Measurements from ENCODE around the gene CA5A.
"Not testable (repeated sequence)": the region's sequence is repeated elsewhere in the genome, so short reads cannot be mapped to it uniquely, and the experiment has no call there.

Gene CA5A

DNA sequence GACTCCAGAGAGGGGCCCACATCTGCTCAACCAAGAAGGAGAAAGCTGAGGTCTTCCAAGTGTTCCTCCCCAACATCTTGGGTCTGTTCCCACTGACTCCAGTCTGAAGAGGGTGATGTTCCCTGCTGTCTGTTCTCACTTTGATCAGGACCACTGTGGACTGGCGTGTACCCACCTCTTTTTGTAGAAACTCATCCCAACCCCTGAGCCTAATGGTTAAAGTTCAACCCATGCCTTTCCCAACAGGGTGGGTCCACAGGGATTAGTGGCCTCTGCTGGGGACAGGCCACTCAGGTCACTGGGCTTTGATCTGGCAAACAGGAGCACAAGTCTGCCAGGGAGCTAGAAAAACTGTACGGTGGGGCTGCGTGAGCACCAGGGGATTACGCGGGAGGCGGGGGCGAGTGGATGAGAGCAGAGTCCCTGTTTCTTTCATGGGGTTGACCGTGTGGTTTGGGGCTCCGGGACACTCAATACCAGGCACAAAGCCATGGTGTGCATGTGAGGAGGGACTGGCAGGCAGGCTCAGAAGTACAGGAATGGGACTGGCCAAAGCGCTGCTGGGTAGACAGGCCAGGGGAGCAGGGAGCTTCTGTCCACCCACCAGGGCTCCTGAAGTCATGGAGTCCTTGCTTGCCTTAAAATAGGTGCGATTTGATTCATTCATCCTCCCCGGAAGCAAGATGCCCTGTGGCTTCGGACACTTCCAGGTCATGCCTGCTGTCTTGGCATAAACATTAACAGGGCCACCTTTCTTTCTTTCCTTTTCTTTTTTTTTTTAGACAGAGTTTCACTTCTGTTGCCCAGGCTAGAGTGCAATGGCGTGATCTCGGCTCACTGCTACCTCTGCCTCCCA, at the start of gene CA5A:
TSS of gene CA5A (minus strand) at position 155 of the 856 bp plus-strand sequence. CDS start at position 76, 79 bp downstream.
- no peak within 1 kb of the TSS for H3K9ac ChIP-seq
- peaks cover 0 to 9% (median 6%) of the 10 kb centered on the region in 10 experiments; a peak in 13 of 20 replicates for H3K4me1 ChIP-seq

GRCh38 chr16:87985493-87985892, 49.2 kb upstream of the CA5A start:
- 0 out of 22 replicates have a peak overlapping the region, but pooled peaks of 1 of the 11 experiments have one; percentile 27 for H3K4me2 ChIP-seq
- H4K20me1 ChIP-seq; H3K9me3 ChIP-seq (replicated peaks in 1 of 11); H3K4me3 ChIP-seq; H3K27me3 ChIP-seq: not testable (repeated sequence)
- peaks cover 50 to 82% (median 57%) of the 10 kb centered on the region in 11 experiments for H3K36me3 ChIP-seq
- TF ChIP-seq Cebpa-rat (IDR thresholded peaks at IDR 0.05) = peak in 2 of 11 experiments; percentile 13 to 50; a peak in 1 of 22 replicates
- peak overlapping the region in 4 of 11 experiments; percentile 34 to 66 (median 55); a peak in 4 of 22 replicates for H3K27ac ChIP-seq
- H3K4me1 ChIP-seq = peaks cover 0 to 43% (median 31%) of the 10 kb centered on the region in 10 experiments; a peak in 16 of 20 replicates
- 0 out of 22 replicates have a peak overlapping the region, but pooled peaks of 1 of the 11 experiments have one; percentile 38 for H3K9ac ChIP-seq

More for the DNA sequence above, at the start of gene CA5A:
- no peaks in the 10 kb centered on the region for H3K36me3 ChIP-seq
- no peaks in the 10 kb centered on the region; a peak in 1 of 22 replicates for H4K20me1 ChIP-seq
- H3K4me3 ChIP-seq = no peak within 1 kb of the TSS
- TF ChIP-seq Cebpa-rat (IDR thresholded peaks at IDR 0.05) = no peak
- peak within 1 kb of the TSS in 7 of 11 experiments; percentile 14 to 60 (median 53); a peak in 8 of 22 replicates for H3K4me2 ChIP-seq
- H3K27ac ChIP-seq = no peak within 1 kb of the TSS
- no peaks in the 10 kb centered on the region for H3K9me3 ChIP-seq (replicated peaks in 1 of 11)
- H3K27me3 ChIP-seq = no peaks in the 10 kb centered on the region

DNA sequence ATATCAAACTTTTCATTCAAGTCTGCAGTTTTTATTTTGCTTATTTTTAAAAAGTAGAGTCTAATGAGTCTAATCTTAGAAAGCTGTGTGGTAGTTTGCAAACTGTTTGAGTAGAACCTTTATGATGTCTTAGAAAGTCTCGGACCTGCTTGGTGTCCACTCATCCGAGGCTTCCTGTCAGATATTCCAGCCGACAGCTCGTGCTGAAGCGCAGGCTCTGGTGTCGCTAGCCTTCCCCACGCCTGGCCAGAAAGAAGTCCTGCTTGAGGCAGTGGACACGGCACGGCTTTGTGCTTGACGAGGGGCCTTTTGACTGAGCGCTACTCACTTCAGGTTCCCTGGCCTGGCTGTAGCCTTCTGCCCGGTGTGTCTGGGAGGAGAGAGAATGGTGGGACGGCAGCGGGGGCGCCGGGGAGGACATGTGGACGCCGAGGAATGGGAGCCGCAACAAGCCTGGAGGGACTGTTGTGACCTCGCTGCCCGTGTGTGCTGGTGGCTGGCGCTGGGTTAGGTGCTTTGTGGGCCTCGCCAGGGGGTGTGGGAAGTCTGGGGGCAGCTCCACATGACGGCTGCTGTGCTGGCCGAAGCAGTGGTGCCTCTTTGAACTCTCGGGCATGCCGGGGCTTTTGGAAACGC, 48.4 kb upstream of the CA5A start:
- Histone ChIP-seq H4K20me1 (peaks cover 0 to 5% (median 0%) of the 10 kb centered on the region in 11 experiments; a peak in 2 of 22 replicates), H3K4me3 (no peak overlapping the region), H3K36me3 (peaks cover 48 to 80% (median 56%) of the 10 kb centered on the region in 11 experiments), H3K27ac (peak overlapping the region in 10 of 11 experiments; percentile 47 to 66 (median 58); a peak in 17 of 22 replicates), H3K4me2 (peak overlapping the region in 4 of 11 experiments; percentile 38 to 56 (median 45); a peak in 3 of 22 replicates), H3K9ac (peak overlapping the region in 7 of 11 experiments; percentile 13 to 46 (median 29); a peak in 5 of 22 replicates), H3K4me1 (peaks cover 0 to 47% (median 31%) of the 10 kb centered on the region in 10 experiments; a peak in 16 of 20 replicates), H3K9me3 (replicated peaks in 1 of 11) (no peaks in the 10 kb centered on the region), H3K27me3 (no peaks in the 10 kb centered on the region)
- no peak for TF ChIP-seq Cebpa-rat (IDR thresholded peaks at IDR 0.05)

DNA sequence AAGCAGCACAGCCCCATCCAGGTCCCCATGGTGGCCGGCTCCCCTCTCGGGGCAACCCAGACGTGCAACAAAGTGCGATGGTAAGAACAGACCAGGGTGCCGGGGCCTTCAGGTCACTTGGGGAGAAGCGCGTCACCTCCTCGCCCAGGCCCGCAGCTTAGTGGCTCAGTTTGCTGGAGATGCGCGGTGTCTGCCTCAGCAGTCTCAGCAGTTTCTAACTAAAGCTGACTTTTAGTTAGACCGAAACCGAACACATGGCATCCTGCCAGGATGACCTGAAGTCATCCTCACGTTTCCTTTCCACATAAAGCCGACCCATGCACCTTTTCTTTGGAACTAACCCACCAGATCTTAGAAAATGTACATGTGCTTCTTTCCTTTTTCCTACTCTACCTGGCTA, 47.9 kb upstream of the CA5A start:
- H3K27me3 ChIP-seq; H3K4me3 ChIP-seq; H3K9me3 ChIP-seq (replicated peaks in 1 of 11): not testable (repeated sequence)
- Histone ChIP-seq H3K9ac (peak overlapping the region in 7 of 11 experiments; percentile 26 to 46 (median 38); a peak in 7 of 22 replicates), H3K36me3 (peaks cover 50 to 80% (median 58%) of the 10 kb centered on the region in 11 experiments), H3K4me1 (peaks cover 0 to 50% (median 31%) of the 10 kb centered on the region in 10 experiments; a peak in 16 of 20 replicates), H3K4me2 (peak overlapping the region in 9 of 11 experiments; percentile 12 to 56 (median 41); a peak in 10 of 22 replicates), H4K20me1 (peaks cover 0 to 11% (median 0%) of the 10 kb centered on the region in 11 experiments; a peak in 2 of 22 replicates), H3K27ac (peak overlapping the region in 10 of 11 experiments; percentile 47 to 66 (median 58); a peak in 19 of 22 replicates)

GRCh38 chr16:87983737-87984097, 47.4 kb upstream of the CA5A start:
- not testable (repeated sequence) for H3K9me3 ChIP-seq (replicated peaks in 1 of 11); H3K4me3 ChIP-seq; H3K27me3 ChIP-seq
- Histone ChIP-seq H4K20me1 (peaks cover 0 to 13% (median 0%) of the 10 kb centered on the region in 11 experiments; a peak in 2 of 22 replicates), H3K27ac (peak overlapping the region in 10 of 11 experiments; percentile 42 to 66 (median 58); a peak in 16 of 22 replicates), H3K4me1 (peaks cover 0 to 50% (median 31%) of the 10 kb centered on the region in 10 experiments; a peak in 16 of 20 replicates), H3K9ac (peak overlapping the region in 5 of 11 experiments; percentile 26 to 53 (median 46); a peak in 8 of 22 replicates), H3K36me3 (peaks cover 50 to 80% (median 58%) of the 10 kb centered on the region in 11 experiments), H3K4me2 (peak overlapping the region in 9 of 11 experiments; percentile 12 to 56 (median 41); a peak in 10 of 22 replicates)

DNA sequence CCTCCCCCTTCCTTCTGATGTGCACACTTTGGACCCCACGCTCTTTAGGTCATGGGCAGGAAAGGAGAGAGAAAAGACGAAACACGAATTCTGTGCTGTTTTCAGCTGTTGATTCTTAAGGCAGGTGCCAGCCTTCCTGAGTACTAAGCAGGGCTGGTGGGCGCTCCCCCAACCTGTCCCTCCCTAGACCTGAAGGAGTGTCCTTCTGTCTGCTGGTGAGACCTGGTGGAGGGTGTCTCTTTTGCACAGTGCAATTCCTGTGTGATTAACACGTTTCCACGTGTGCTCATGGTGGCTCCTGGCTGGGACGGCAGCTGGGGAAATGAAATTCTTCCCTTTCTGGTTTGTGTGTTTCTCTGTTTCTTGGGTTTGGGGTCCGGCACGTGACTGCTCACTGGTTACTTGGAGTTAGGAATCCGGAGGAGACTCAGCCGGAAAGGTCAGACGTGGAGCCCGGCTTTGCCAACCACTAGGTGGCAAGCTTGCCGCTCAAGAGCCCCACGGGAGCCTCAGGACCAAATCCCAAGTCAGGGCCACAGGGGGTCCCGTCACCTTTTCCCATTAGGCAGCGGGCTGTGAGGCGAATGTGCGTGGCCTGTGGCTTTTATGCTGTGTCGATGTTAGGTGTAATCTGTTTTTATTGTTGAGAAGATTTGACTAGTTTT, 46.9 kb upstream of the CA5A start:
- Histone ChIP-seq H3K9ac (peak overlapping the region in 4 of 11 experiments; percentile 29 to 53 (median 48); a peak in 6 of 22 replicates), H3K4me2 (peak overlapping the region in 8 of 11 experiments; percentile 8 to 56 (median 44); a peak in 10 of 22 replicates), H3K27ac (peak overlapping the region in 10 of 11 experiments; percentile 42 to 66 (median 58); a peak in 17 of 22 replicates), H3K4me1 (peaks cover 0 to 50% (median 31%) of the 10 kb centered on the region in 10 experiments; a peak in 16 of 20 replicates), H3K36me3 (peaks cover 45 to 80% (median 59%) of the 10 kb centered on the region in 11 experiments), H4K20me1 (peaks cover 0 to 13% (median 0%) of the 10 kb centered on the region in 11 experiments; a peak in 2 of 22 replicates)
- H3K9me3 ChIP-seq (replicated peaks in 1 of 11); H3K27me3 ChIP-seq; H3K4me3 ChIP-seq: not testable (repeated sequence)

- Histone ChIP-seq H3K36me3 (peaks cover 45 to 81% (median 60%) of the 10 kb centered on the region in 11 experiments), H3K4me1 (peaks cover 0 to 50% (median 31%) of the 10 kb centered on the region in 10 experiments; a peak in 16 of 20 replicates), H3K9ac (peak overlapping the region in 2 of 11 experiments; percentile 29 to 50; a peak in 2 of 22 replicates), H3K9me3 (replicated peaks in 1 of 11) (no peaks in the 10 kb centered on the region), H3K27me3 (no peaks in the 10 kb centered on the region), H3K4me3 (no peak overlapping the region), H4K20me1 (peaks cover 0 to 13% (median 0%) of the 10 kb centered on the region in 11 experiments; a peak in 2 of 22 replicates), H3K27ac (peak overlapping the region in 10 of 11 experiments; percentile 42 to 66 (median 58); a peak in 14 of 22 replicates), H3K4me2 (peak overlapping the region in 3 of 11 experiments; percentile 41 to 49 (median 46); a peak in 3 of 22 replicates)
- TF ChIP-seq Cebpa-rat (IDR thresholded peaks at IDR 0.05) = no peak
Measured at GRCh38 chr16:87982581-87983041, 46.3 kb upstream of the CA5A start.

- H3K36me3 ChIP-seq = peaks cover 48 to 84% (median 62%) of the 10 kb centered on the region in 11 experiments
- H3K9me3 ChIP-seq (replicated peaks in 1 of 11) = not testable (repeated sequence)
Measured at GRCh38 chr16:87981376-87981775, 45.0 kb upstream of the CA5A start.

DNA sequence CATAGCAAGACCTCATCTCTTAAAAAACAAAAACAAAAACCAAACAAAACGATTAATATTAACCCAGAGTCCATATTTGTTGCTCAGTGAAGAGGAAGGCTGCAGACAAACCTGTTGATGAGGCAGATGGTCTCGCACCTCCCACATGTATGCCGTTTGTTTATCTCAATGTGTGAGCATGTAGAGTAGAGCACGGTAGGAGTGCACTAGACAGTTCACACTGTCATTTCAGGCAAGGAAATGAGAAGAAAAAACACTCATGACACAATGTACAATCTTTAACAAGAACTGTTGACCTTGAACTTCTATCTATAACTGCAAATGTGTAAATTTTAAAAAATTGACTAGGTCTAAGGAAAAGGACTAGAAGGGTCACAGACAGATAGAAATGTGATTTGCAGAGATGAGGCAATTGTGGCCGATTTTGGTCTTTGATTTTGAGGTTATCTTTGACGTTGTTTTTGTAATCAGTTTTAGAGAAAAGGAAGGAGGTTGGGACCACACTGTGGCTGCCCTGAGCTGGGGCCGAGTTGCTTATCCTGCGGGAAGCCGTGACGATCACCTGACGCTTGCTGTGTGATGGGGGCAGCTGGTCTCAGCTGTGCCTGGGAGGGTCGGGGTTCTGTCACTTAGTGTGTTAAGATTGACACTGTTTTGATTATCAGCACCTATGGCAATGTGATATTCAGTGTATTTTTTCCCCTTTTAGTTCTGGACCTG, 43.7 kb upstream of the CA5A start:
- Histone ChIP-seq H3K36me3 (peaks cover 42 to 78% (median 55%) of the 10 kb centered on the region in 11 experiments), H4K20me1 (peaks cover 0 to 17% (median 2%) of the 10 kb centered on the region in 11 experiments; a peak in 11 of 22 replicates), H3K4me1 (peaks cover 0 to 41% (median 24%) of the 10 kb centered on the region in 10 experiments; a peak in 15 of 20 replicates), H3K9ac (peak overlapping the region in 3 of 11 experiments; percentile 12 to 40 (median 17); a peak in 1 of 22 replicates), H3K27ac (0 out of 22 replicates have a peak overlapping the region, but pooled peaks of 1 of the 11 experiments have one; percentile 27)
- H3K4me2 ChIP-seq; H3K4me3 ChIP-seq; H3K9me3 ChIP-seq (replicated peaks in 1 of 11); H3K27me3 ChIP-seq: not testable (repeated sequence)

More at GRCh38 chr16:87981376-87981775, 45.0 kb upstream of the CA5A start:
- 0 out of 22 replicates have a peak overlapping the region, but pooled peaks of 1 of the 11 experiments have one; percentile 19 for H3K9ac ChIP-seq
- H3K4me2 ChIP-seq, H3K4me3 ChIP-seq, H3K27me3 ChIP-seq: not testable (repeated sequence)
- H4K20me1 ChIP-seq = peaks cover 0 to 13% (median 0%) of the 10 kb centered on the region in 11 experiments; a peak in 2 of 22 replicates
- H3K4me1 ChIP-seq = peaks cover 0 to 47% (median 30%) of the 10 kb centered on the region in 10 experiments; a peak in 16 of 20 replicates
- peak overlapping the region in 5 of 11 experiments; percentile 2 to 34 (median 19); a peak in 2 of 22 replicates for H3K27ac ChIP-seq

Measured in BLaER1 treated with 17β-estradiol and CSF1 and Interleukin-3, amounts not matched to agents 10 nM and 100 nM (cell line).